Caco-2 (cell line): Measurements from ENCODE around the gene PRPF19. TPM values are rescaled to one million over a fixed set of nuclear protein-coding genes. Genes with fewer than 3 reads are reported as not detected.

Source experiments
- BruUV-seq: library from RNA; stranded (reverse); fragments of 400-500 nt; replicated peaks from 2 replicates; lab custom pipeline; 2021; lab: Mats Ljungman, UMichigan
- CTCF ChIA-PET: fragments of 300-600 bp; sonication (Branson Sonifier 250); formaldehyde crosslinking; loops from one replicate; lab custom pipeline; 2022; ENCODE audit warnings: antibody characterized with exemption; lab: Charles Lee
- POLR2A ChIA-PET: fragments of 300-600 bp; sonication (Branson Sonifier 250); formaldehyde crosslinking; loops from one replicate; lab custom pipeline; 2022; ENCODE audit warnings: antibody characterized with exemption; lab: Charles Lee
- DNase-seq, 2 experiments: peaks; one replicate each; pipeline versions ENCODE4 v3.0.0 to v3.0.0-alpha.2; 2020 to 2022
- H3K27me3 ChIP-seq: replicated peaks from 2 replicates; pipeline ENCODE4 v1.6.0; 2011; ENCODE audit warnings: low read length; ENCODE audit not compliant: control insufficient read depth, insufficient read depth
- H3K36me3 ChIP-seq: 2 replicates; pipeline ENCODE4 v1.5.1; 2011; ENCODE audit warnings: low read length; ENCODE audit not compliant: control insufficient read depth, insufficient read depth
- H3K4me1 ChIP-seq: fragments of 250-450 bp; sonication (Bioruptor Pico); 2 replicates; pipeline ENCODE4 v1.5.1; 2020; ENCODE audit warnings: mild to moderate bottlenecking
- H3K4me3 ChIP-seq: 2 replicates; pipeline ENCODE4 v1.5.1; 2011; ENCODE audit warnings: low read depth, mild to moderate bottlenecking, control low read depth, low read length
- H3K9me3 ChIP-seq: fragments of 250-450 bp; sonication (Bioruptor Pico); 2 replicates; pipeline ENCODE4 v1.5.1; 2020; ENCODE audit warnings: mild to moderate bottlenecking, moderate library complexity
- H3K27ac Mint-ChIP-seq: one replicate; pipeline ENCODE4 v1.8.0; 2022; ENCODE audit warnings: mixed read lengths; ENCODE audit not compliant: unreplicated experiment
- H3K27me3 Mint-ChIP-seq: one replicate; pipeline ENCODE4 v1.8.0; 2022; ENCODE audit warnings: mixed read lengths; ENCODE audit not compliant: insufficient read depth, unreplicated experiment
- H3K36me3 Mint-ChIP-seq: one replicate; pipeline ENCODE4 v1.8.0; 2022; ENCODE audit warnings: mild to moderate bottlenecking, mixed read lengths; ENCODE audit not compliant: insufficient read depth, unreplicated experiment
- H3K4me1 Mint-ChIP-seq: one replicate; pipeline ENCODE4 v1.8.0; 2022; ENCODE audit warnings: low read depth, mixed read lengths; ENCODE audit not compliant: unreplicated experiment
- H3K4me3 Mint-ChIP-seq: one replicate; pipeline ENCODE4 v1.8.0; 2022; ENCODE audit warnings: mild to moderate bottlenecking, moderate library complexity, mixed read lengths; ENCODE audit not compliant: unreplicated experiment
- H3K9me3 Mint-ChIP-seq: one replicate; pipeline ENCODE4 v1.8.0; 2022; ENCODE audit warnings: mixed read lengths; ENCODE audit not compliant: unreplicated experiment
- intact Hi-C: fragments of 100-400 bp; cut with micrococcal nuclease; formaldehyde crosslinking; loops from one replicate; pipeline ENCODE4 v1.10.0; 2022; ENCODE audit not compliant: unreplicated experiment
- total RNA-seq: library from RNA; stranded (reverse); gene quantifications from 2 replicates; pipeline ENCODE4 v1.2.3, GENCODE V29; 2022
- TF ChIP-seq, protein P1 (sequence below), 2 experiments: fragments of 200-600 bp in 1 of 2; IDR thresholded peaks; 1 replicate in 1 of 2; 2 replicates in 1 of 2; pipeline versions ENCODE4 v1.5.1 to v1.8.0; 2011 to 2022; ENCODE audit warnings: antibody characterized with exemption in 1 of 2, control low read depth in 1 of 2, inconsistent platforms in 1 of 2, low read depth in 1 of 2, low read length in 1 of 2, mild to moderate bottlenecking in 1 of 2, moderate library complexity in 1 of 2; ENCODE audit not compliant: insufficient read depth in 1 of 2, severe bottlenecking in 1 of 2, unreplicated experiment in 1 of 2

The PRPF19 gene
- total RNA-seq, 1 experiment from 2014 or later: 183 TPM

DNA sequence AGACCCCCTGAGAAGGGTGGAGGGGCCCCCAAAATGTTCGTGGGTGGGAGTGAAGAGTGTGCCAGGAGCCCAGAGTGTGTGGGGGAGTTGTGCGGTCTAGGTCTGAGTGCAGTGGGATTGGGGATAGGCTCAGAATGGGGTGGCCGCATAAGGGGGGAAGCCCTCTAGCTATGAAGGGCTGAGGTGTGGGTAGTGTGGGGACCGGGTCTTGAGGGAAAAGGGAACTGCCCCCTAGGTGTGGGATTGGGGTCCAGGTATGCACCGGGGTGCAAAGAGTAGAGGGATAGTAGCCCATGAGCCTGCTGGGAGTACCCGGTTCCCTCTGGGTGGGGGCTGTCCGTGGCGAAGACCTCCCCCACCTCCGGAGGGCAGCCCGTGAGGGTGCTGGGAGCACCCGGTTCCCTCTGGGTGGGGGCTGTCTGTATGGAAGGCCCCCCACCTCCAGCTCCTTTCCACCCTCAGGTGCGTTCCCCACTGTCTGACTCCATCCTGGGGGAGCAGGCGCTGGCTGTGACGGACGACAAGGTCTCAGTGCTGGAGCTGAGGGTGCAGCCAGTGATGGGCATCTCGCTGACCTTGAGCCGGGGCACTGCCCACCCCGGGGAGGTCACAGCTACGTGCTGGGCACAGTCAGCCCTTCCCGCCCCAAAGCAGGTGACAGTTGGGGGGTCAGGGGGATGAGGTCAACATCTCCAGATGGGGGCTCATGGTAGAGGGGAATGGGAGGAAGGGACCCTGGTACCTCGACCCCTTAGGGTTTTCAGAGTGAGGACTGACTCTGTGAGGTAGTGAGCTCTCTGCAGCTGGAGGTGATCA is 28.6 kb upstream of the PRPF19 start:
- DNase-seq: no peak
- ChIA-PET POLR2A (no interaction called here), CTCF (no interaction called here)
- H3K9me3 ChIP-seq: no peaks in the 10 kb centered on the region
- no TSS peak for BruUV-seq
- Mint-ChIP-seq H3K36me3 (peaks cover 22% of the 10 kb centered on the region), H3K4me1 (peaks cover 9% of the 10 kb centered on the region), H3K27me3 (no peaks in the 10 kb centered on the region), H3K27ac (no peak overlapping the region), H3K4me3 (no peak overlapping the region), H3K9me3 (no peaks in the 10 kb centered on the region)
- H3K4me1 ChIP-seq: no peaks in the 10 kb centered on the region; the same call in 1 of the 2 replicates
- intact Hi-C loops: no loop called here
- H3K27me3 ChIP-seq: no peaks in the 10 kb centered on the region
- TF ChIP-seq, protein P1, sequence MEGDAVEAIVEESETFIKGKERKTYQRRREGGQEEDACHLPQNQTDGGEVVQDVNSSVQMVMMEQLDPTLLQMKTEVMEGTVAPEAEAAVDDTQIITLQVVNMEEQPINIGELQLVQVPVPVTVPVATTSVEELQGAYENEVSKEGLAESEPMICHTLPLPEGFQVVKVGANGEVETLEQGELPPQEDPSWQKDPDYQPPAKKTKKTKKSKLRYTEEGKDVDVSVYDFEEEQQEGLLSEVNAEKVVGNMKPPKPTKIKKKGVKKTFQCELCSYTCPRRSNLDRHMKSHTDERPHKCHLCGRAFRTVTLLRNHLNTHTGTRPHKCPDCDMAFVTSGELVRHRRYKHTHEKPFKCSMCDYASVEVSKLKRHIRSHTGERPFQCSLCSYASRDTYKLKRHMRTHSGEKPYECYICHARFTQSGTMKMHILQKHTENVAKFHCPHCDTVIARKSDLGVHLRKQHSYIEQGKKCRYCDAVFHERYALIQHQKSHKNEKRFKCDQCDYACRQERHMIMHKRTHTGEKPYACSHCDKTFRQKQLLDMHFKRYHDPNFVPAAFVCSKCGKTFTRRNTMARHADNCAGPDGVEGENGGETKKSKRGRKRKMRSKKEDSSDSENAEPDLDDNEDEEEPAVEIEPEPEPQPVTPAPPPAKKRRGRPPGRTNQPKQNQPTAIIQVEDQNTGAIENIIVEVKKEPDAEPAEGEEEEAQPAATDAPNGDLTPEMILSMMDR (IDR thresholded peaks at IDR 0.05; ENCODE audit: insufficient read depth in 1 of 2, low read depth in 1 of 2, low read length in 1 of 2, severe bottlenecking in 1 of 2, unreplicated experiment in 1 of 2): no peak
- H3K36me3 ChIP-seq: peaks cover 3% of the 10 kb centered on the region
- H3K4me3 ChIP-seq: no peak overlapping the region

- no peaks in the 10 kb centered on the region for H3K27me3 ChIP-seq
- Mint-ChIP-seq H3K4me1 (peaks cover 2% of the 10 kb centered on the region), H3K27me3 (no peaks in the 10 kb centered on the region), H3K9me3 (no peaks in the 10 kb centered on the region), H3K27ac (no peak overlapping the region), H3K36me3 (peaks cover 24% of the 10 kb centered on the region), H3K4me3 (no peak overlapping the region)
- H3K4me3 ChIP-seq: no peak overlapping the region
- CTCF ChIA-PET: no interaction called here
- H3K4me1 ChIP-seq: no peaks in the 10 kb centered on the region; the same call in 1 of the 2 replicates
- TF ChIP-seq, protein P1 (IDR thresholded peaks at IDR 0.05; ENCODE audit: insufficient read depth in 1 of 2, low read depth in 1 of 2, low read length in 1 of 2, severe bottlenecking in 1 of 2, unreplicated experiment in 1 of 2): no peak
- BruUV-seq: no TSS peak
- peaks cover 3% of the 10 kb centered on the region for H3K36me3 ChIP-seq
- POLR2A ChIA-PET: no interaction called here
- DNase-seq: no peak
- no peaks in the 10 kb centered on the region for H3K9me3 ChIP-seq
- intact Hi-C loops: no loop called here
Observed at GRCh38 chr11:60934124-60934789, 27.9 kb upstream of the PRPF19 start.

DNA sequence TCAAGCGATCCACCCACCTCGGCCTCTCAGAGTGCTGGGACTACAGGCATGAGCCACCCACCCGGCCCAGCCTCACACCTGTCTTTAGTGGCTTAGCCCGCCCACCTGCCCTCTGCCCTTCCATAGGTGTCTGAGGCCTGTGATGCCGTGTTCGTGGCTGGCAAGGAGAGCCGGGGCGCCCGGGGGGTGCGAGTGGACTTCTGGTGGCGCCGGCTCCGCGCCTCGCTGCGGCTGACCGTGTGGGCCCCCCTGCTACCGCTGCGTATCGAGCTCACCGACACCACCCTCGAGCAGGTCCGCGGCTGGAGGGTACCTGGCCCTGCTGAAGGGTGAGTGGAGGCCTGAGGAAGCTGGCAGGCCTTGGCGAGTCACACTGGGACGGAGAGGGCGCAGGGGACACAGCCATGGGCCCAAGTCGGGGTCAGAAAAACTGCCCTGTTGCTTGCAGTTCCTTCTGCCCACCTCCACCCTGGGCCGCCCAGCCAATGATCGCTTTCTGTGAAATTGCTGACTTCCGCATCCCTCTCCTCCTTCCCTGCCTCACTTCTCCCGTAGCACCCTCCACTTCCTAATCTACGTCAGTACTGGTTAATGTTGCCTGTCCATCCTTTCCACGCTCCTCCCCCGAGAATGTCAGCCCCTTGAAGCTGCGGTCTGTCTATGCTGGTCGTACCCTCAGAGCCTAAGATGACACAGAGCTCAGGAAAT is 27.2 kb upstream of the PRPF19 start:
- H3K27me3 Mint-ChIP-seq: no peaks in the 10 kb centered on the region
- intact Hi-C loops: no loop called here

More for the DNA sequence above, 27.2 kb upstream of the PRPF19 start:
- no TSS peak for BruUV-seq
- Mint-ChIP-seq H3K4me3 (no peak overlapping the region), H3K9me3 (no peaks in the 10 kb centered on the region), H3K36me3 (peaks cover 24% of the 10 kb centered on the region), H3K4me1 (no peaks in the 10 kb centered on the region), H3K27ac (no peak overlapping the region)
- H3K4me3 ChIP-seq: no peak overlapping the region
- H3K4me1 ChIP-seq: no peaks in the 10 kb centered on the region
- no peaks in the 10 kb centered on the region for H3K27me3 ChIP-seq
- ChIA-PET POLR2A (interaction anchor here (1.0 kb wide), 1 partner anchor 20 kb away, joined by 3 read pairs; the partner anchor contains the start of gene TMEM109), CTCF (no interaction called here)
- H3K9me3 ChIP-seq: no peaks in the 10 kb centered on the region
- H3K36me3 ChIP-seq: peaks cover 3% of the 10 kb centered on the region
- no peak for DNase-seq
- TF ChIP-seq, protein P1 (IDR thresholded peaks at IDR 0.05; ENCODE audit: insufficient read depth in 1 of 2, low read depth in 1 of 2, low read length in 1 of 2, severe bottlenecking in 1 of 2, unreplicated experiment in 1 of 2): no peak
